Testis (tissue), 2 donors: ENCODE data around the gene COL9A3.

ENCODE experiments used
- CTCF ChIP-seq, 3 experiments: fragments of 450-650 bp in 2 of 3; fragments of 200-600 bp in 1 of 3; sonication (generic) in 1 of 3; IDR thresholded peaks; one replicate each; pipeline ENCODE4 v1.5.1; 2016 to 2019; ENCODE audit warnings: antibody characterized with exemption in 3 of 3, mild to moderate bottlenecking in 2 of 3, moderate library complexity in 1 of 3
- POLR2A ChIP-seq: fragments of 450-650 bp; IDR thresholded peaks from one replicate; pipeline ENCODE4 v1.6.1; 2017; ENCODE audit warnings: antibody characterized with exemption, mild to moderate bottlenecking, moderate library complexity

DNA sequence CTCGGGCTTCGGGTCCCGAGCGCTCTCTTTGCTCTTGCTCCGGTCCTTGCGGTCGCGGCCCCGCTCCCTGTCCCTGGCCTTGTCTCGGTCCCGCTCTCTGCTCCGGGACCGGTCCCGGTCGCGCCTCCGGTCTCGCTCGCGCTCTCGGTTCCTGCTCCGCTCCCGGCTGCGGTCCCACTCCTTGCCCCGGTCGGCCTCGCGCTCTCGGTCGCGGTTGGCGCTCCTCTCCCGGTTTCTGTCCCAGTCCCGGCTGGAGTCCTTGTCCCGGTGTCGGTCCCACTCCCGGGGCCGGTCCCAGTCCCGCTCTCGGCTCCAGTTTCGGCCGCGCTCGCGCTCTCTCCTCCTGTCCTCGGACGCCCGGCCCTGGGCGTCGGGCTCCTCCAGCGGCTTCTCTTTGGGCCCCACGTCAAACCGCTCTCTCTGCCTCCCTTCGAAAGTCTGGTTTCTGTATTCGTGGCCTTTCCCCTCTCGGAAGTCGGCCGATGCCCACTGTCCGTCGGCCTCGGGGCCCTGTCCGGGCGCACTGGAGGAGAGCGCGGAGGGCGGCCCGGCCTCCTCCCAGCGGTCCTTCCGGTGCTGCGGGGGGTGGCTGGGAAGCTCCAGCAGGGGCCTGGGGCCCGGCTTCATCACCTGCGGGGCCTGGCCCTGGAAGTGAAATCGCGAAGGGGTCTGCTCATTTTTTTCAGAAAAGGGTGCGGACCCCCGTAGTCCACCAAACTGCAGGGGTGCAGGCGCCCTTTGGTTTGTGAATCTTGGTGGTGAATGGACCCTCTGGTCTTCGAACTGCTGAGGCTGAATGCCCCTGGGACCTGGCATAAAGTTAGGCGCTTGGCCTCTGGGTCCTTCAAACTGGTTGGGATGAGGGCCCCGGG, 62.7 kb downstream of the COL9A3 start:
- no peak for TF ChIP-seq CTCF (IDR thresholded peaks at IDR 0.05)
- TF ChIP-seq POLR2A, result no peak
